22Rv1 (cell line): ENCODE data around the gene FAM13B.

ENCODE experiments used
- H3K27ac ChIP-seq: fragments of 450-650 bp; 2 replicates; pipeline ENCODE4 v1.5.1; 2017
- ZFX ChIP-seq: fragments of 450-650 bp; IDR thresholded peaks from 2 replicates; pipeline ENCODE4 v1.6.1; 2017; ENCODE audit warnings: antibody characterized with exemption, borderline replicate concordance
- TF ChIP-seq, protein P1 (sequence below): fragments of 450-650 bp; IDR thresholded peaks from 2 replicates; pipeline ENCODE4 v1.5.1; 2017; ENCODE audit warnings: mild to moderate bottlenecking

The FAM13B gene

DNA sequence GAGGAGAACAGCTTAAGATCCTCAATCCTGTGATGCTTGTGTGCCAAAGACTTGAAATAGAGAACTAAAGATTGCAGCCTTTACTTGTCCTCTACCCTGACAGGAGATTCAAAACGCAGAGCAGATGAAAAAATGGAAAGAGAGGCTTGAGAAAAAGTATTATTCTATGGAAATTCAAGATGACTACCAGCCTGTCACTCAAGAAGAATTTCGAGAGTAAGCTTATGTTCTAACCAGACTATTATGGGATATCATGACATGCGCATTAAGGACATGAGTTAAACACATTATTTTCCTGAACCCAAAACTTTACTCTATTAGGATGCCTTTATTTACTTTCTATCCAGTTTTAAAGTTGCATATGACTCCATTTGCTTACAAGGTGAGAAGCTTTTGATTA is 97.2 kb downstream of the FAM13B start:
- no peak overlapping the region for H3K27ac ChIP-seq
- no peak for TF ChIP-seq ZFX
- TF ChIP-seq, protein P1, sequence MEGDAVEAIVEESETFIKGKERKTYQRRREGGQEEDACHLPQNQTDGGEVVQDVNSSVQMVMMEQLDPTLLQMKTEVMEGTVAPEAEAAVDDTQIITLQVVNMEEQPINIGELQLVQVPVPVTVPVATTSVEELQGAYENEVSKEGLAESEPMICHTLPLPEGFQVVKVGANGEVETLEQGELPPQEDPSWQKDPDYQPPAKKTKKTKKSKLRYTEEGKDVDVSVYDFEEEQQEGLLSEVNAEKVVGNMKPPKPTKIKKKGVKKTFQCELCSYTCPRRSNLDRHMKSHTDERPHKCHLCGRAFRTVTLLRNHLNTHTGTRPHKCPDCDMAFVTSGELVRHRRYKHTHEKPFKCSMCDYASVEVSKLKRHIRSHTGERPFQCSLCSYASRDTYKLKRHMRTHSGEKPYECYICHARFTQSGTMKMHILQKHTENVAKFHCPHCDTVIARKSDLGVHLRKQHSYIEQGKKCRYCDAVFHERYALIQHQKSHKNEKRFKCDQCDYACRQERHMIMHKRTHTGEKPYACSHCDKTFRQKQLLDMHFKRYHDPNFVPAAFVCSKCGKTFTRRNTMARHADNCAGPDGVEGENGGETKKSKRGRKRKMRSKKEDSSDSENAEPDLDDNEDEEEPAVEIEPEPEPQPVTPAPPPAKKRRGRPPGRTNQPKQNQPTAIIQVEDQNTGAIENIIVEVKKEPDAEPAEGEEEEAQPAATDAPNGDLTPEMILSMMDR: no peak

DNA sequence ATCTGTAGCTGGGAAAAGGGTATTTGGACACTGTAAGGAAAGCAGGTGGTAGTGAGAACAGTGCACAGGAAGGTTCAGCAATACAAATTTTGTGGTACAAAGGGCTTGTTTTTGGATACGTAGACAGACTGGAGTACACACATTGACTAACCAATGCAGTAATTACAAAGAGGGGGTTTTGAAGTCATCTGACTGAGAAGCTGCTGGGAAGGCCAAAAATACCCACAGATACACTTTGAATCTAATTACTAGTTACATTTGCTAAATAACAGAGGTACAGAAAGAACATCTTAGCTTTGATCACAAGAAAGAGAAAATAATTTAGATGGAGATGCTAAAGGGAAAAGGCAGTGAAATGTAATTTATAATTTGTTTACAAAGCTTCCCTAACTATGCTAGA is 97.7 kb downstream of the FAM13B start:
- TF ChIP-seq ZFX: no peak
- TF ChIP-seq, protein P1: no peak

DNA sequence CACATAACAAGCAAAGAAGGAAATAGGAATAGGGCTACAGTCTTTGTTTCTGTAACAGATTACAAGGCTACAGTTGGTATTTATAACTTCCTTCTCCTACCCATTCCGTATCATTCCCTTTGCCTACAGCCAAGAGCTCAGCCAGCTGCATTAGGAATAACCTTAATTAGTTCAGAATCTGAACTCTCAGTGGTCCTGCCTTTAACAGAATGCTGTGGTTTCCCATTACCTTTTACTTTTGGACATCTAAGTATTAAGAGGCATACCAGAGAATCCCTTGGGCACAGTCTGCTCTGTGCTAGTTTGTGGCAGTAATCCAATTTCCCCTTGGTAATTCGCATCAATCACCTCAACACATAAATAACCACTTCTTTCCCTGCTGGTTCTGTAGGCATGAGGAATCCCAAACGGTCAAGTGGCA is 99.4 kb downstream of the FAM13B start:
- no peak overlapping the region for H3K27ac ChIP-seq
- TF ChIP-seq ZFX: no peak
- TF ChIP-seq, protein P1: no peak

More for the DNA sequence above, 97.7 kb downstream of the FAM13B start:
- no peak overlapping the region for H3K27ac ChIP-seq

DNA sequence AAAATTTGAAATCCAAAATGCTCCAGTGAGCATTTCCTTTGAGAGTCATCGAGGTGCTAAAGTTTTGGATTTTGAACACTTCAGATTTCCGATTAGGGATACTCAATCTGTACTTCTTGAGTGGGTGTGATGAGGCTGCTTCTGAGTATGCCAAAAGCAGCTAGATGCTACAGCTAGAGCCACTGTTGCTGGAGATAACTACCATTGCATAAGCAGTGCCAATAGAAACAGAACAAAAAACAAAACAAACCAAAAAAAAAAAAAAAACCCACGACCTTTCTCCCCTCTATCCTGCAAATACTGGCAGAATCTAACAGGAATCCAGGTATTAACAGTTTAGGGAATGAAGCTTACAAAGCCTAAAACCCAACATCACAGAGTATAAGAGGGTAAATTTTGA is 100.1 kb downstream of the FAM13B start:
- no peak overlapping the region for H3K27ac ChIP-seq
- TF ChIP-seq ZFX: no peak
- TF ChIP-seq, protein P1: no peak

DNA sequence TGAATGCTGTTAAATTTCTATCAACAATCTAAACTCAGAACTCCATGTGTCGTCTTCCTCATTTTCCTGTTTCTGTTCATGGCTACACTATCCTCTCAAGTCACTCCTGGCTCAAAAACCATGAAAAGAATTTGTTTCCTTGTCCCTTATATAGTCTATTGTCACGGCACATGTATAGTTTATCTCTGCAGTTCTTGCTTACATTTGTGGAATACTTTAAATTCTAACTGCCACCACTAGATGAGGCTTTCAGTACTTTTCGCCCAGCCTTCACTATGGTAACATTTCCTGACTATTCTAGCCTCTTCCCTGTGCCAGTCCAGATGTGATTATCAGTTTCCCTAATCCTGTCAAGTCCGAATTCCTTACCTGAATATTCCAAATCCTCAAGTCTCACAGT is 109.0 kb downstream of the FAM13B start:
- H3K27ac ChIP-seq: no peak overlapping the region
- no peak for TF ChIP-seq ZFX
- TF ChIP-seq, protein P1: no peak

DNA sequence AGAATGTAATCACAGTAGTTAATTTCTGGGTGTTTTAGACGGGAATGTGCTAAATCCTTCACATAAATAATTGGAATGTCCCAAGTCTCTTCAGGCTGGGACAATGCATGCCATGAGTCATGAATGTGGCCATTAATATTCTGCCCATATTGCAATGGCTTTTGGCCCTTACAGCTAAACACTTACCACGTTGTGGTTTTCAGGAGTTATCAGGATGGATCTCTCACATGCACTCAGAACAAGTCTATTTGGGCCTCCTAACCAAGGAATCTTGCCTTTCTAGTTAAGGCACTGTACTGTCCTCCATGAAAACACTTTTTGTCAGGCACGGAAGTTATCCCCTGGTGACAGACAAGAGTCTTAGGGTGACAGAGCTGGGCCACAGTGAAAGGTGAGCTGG is 110.9 kb downstream of the FAM13B start:
- no peak overlapping the region for H3K27ac ChIP-seq
- no peak for TF ChIP-seq ZFX

DNA sequence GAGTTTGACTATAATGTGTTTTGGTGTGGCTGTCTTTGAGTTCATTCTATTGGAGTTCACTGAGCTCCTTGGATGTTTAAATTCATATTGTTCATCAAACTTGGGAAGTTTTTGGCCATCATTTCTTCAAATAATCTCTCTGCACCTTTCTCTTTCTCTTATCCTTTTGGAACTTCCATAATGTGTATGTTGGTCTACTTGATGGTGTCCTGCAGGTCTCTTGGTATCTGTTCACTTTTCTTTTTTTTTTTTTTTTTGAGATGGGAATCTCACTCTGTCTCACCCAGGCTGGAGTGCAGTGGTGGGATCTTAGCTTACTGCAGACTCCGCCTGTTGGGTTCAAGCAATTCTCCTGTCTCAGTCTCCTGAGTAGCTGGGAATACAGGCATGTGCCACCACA is 116.0 kb downstream of the FAM13B start:
- TF ChIP-seq, protein P1: no peak
- TF ChIP-seq ZFX: no peak
- H3K27ac ChIP-seq: no peak overlapping the region

DNA sequence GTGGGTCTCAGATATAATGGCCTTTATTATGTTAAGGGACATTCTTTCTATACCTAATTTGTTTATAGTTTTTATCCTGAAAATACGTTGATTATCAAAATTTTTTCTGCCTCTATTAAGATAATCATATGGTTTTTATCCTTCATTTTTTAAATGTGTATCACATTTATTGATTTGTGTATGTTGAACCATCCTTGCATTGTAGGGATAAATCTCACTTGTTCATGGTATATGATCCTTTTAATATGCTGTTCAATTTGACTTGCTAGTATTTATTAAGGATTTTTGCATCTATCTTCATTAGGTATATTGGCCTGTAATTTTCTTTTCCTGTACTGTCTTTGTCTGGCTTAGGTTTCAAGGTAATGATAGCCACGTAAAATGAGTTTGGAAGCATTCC is 118.1 kb downstream of the FAM13B start:
- H3K27ac ChIP-seq: no peak overlapping the region
- TF ChIP-seq, protein P1: no peak
- no peak for TF ChIP-seq ZFX
